MG63 (cell line): ENCODE measurements around the gene UGT1A10. TPM values are rescaled to one million over a fixed set of nuclear protein-coding genes. Genes with fewer than 3 reads are reported as not detected.
A peak's percentile ranks its signal among the peaks of the same experiment; 100 is the strongest.
"Not testable (repeated sequence)": the region's sequence is repeated elsewhere in the genome, so short reads cannot be mapped to it uniquely, and the experiment has no call there.

ENCODE experiments used
- DNase-seq: peaks from one replicate; pipeline ENCODE4 v3.0.0-alpha.2; 2020
- H3K27me3 ChIP-seq: fragments of 250-450 bp; sonication (Bioruptor Pico); 2 replicates; pipeline ENCODE4 v1.5.1; 2020; ENCODE audit warnings: mild to moderate bottlenecking, moderate library complexity
- H3K36me3 ChIP-seq: fragments of 250-450 bp; sonication (Bioruptor Pico); 2 replicates; pipeline ENCODE4 v1.5.1; 2020; ENCODE audit warnings: mild to moderate bottlenecking, moderate library complexity
- H3K4me3 ChIP-seq: fragments of 250-450 bp; sonication (Bioruptor Pico); 2 replicates; pipeline ENCODE4 v1.5.1; 2020; ENCODE audit warnings: mild to moderate bottlenecking, moderate library complexity
- H3K9me3 ChIP-seq: fragments of 250-450 bp; sonication (Bioruptor Pico); 2 replicates; pipeline ENCODE4 v1.5.1; 2020; ENCODE audit warnings: mild to moderate bottlenecking, moderate library complexity
- total RNA-seq: library from RNA; depleted of rRNA; stranded (reverse); fragments of >200 nt; shearing (Covaris generic); gene quantifications from 2 replicates; pipeline ENCODE4 v1.2.3, GENCODE V29; 2014; ENCODE audit warnings: low replicate concordance; rRNA removed

The UGT1A10 gene
- total RNA-seq, result 0.27 and 0.33 TPM in 2 replicates

- not testable (repeated sequence) for H3K4me3 ChIP-seq, H3K27me3 ChIP-seq, H3K9me3 ChIP-seq, H3K36me3 ChIP-seq
- DNase-seq, result peak; percentile 13
Observed at GRCh38 chr2:233636306-233636705, at the start of gene UGT1A10. Gene UGT1A10, plus strand, starts transcription at chr2:233636448. Its CDS starts 75 bp downstream, at chr2:233636523.

- DNase-seq, result no peak
- Histone ChIP-seq H3K9me3 (no peaks in the 10 kb centered on the region), H3K36me3 (no peaks in the 10 kb centered on the region), H3K27me3 (no peaks in the 10 kb centered on the region), H3K4me3 (no peak overlapping the region)
Observed at GRCh38 chr2:233588400-233588799, 47.8 kb upstream of the UGT1A10 start.

- not testable (repeated sequence) for H3K9me3 ChIP-seq, H3K27me3 ChIP-seq, H3K4me3 ChIP-seq, DNase-seq, H3K36me3 ChIP-seq
Observed at GRCh38 chr2:233592706-233593105, 43.5 kb upstream of the UGT1A10 start.

GRCh38 chr2:233593201-233593600, 43.0 kb upstream of the UGT1A10 start:
- no peaks in the 10 kb centered on the region for H3K9me3 ChIP-seq
- H3K4me3 ChIP-seq, result no peak overlapping the region
- no peak for DNase-seq
- no peaks in the 10 kb centered on the region for H3K36me3 ChIP-seq
- H3K27me3 ChIP-seq, result no peaks in the 10 kb centered on the region

- no peaks in the 10 kb centered on the region for H3K9me3 ChIP-seq
Observed at GRCh38 chr2:233597522-233597921, 38.7 kb upstream of the UGT1A10 start.

GRCh38 chr2:233598952-233599351, 37.3 kb upstream of the UGT1A10 start:
- no peaks in the 10 kb centered on the region for H3K36me3 ChIP-seq
- no peaks in the 10 kb centered on the region for H3K27me3 ChIP-seq
- no peaks in the 10 kb centered on the region for H3K9me3 ChIP-seq
- DNase-seq, result no peak
- no peak overlapping the region for H3K4me3 ChIP-seq

More at GRCh38 chr2:233597522-233597921, 38.7 kb upstream of the UGT1A10 start:
- Histone ChIP-seq H3K4me3 (no peak overlapping the region), H3K27me3 (no peaks in the 10 kb centered on the region), H3K36me3 (no peaks in the 10 kb centered on the region)
- no peak for DNase-seq

- Histone ChIP-seq H3K9me3 (no peaks in the 10 kb centered on the region), H3K36me3 (no peaks in the 10 kb centered on the region), H3K4me3 (no peak overlapping the region), H3K27me3 (no peaks in the 10 kb centered on the region)
- no peak for DNase-seq
Observed at GRCh38 chr2:233600386-233600785, 35.9 kb upstream of the UGT1A10 start.

GRCh38 chr2:233602076-233602475, 34.2 kb upstream of the UGT1A10 start:
- H3K27me3 ChIP-seq, result no peaks in the 10 kb centered on the region
- no peak for DNase-seq
- H3K36me3 ChIP-seq, result no peaks in the 10 kb centered on the region
- H3K9me3 ChIP-seq, result no peaks in the 10 kb centered on the region
- H3K4me3 ChIP-seq, result no peak overlapping the region

- Histone ChIP-seq H3K4me3 (no peak overlapping the region), H3K36me3 (no peaks in the 10 kb centered on the region), H3K9me3 (no peaks in the 10 kb centered on the region), H3K27me3 (no peaks in the 10 kb centered on the region)
- no peak for DNase-seq
Observed at GRCh38 chr2:233603520-233603919, 32.7 kb upstream of the UGT1A10 start.

GRCh38 chr2:233604826-233605225, 31.4 kb upstream of the UGT1A10 start:
- no peaks in the 10 kb centered on the region for H3K27me3 ChIP-seq

GRCh38 chr2:233605680-233606079, 30.6 kb upstream of the UGT1A10 start:
- H3K27me3 ChIP-seq, result no peaks in the 10 kb centered on the region
- H3K4me3 ChIP-seq, result no peak overlapping the region
- H3K9me3 ChIP-seq, result peaks cover 2% of the 10 kb centered on the region; the same call in 1 of the 2 replicates
- no peaks in the 10 kb centered on the region for H3K36me3 ChIP-seq
- DNase-seq, result no peak

More at GRCh38 chr2:233604826-233605225, 31.4 kb upstream of the UGT1A10 start:
- Histone ChIP-seq H3K4me3 (no peak overlapping the region), H3K9me3 (no peaks in the 10 kb centered on the region), H3K36me3 (no peaks in the 10 kb centered on the region)
- DNase-seq, result no peak

- Histone ChIP-seq H3K36me3 (no peaks in the 10 kb centered on the region), H3K27me3 (no peaks in the 10 kb centered on the region), H3K4me3 (no peak overlapping the region), H3K9me3 (peaks cover 12% of the 10 kb centered on the region)
- no peak for DNase-seq
Observed at GRCh38 chr2:233611284-233611683, 25.0 kb upstream of the UGT1A10 start.

GRCh38 chr2:233617476-233617875, 18.8 kb upstream of the UGT1A10 start, which contains the start of gene UGT1A8:
Gene UGT1A8, plus strand, starts transcription at chr2:233617633. Its CDS starts 75 bp downstream, at chr2:233617708.
- peak; percentile 28 for DNase-seq
- H3K27me3 ChIP-seq, H3K36me3 ChIP-seq, H3K4me3 ChIP-seq: not testable (repeated sequence)
- H3K9me3 ChIP-seq, result peaks cover 12% of the 10 kb centered on the region

GRCh38 chr2:233620204-233620603, 16.0 kb upstream of the UGT1A10 start:
- Histone ChIP-seq H3K36me3 (no peaks in the 10 kb centered on the region), H3K4me3 (no peak overlapping the region), H3K9me3 (0 out of 2 replicates have a peak, but pooled peaks cover 2% of the 10 kb centered on the region), H3K27me3 (peaks cover 2% of the 10 kb centered on the region; the same call in 1 of the 2 replicates)
- DNase-seq, result no peak

- not testable (repeated sequence) for H3K27me3 ChIP-seq, H3K4me3 ChIP-seq, DNase-seq, H3K36me3 ChIP-seq, H3K9me3 ChIP-seq
Observed at GRCh38 chr2:233621863-233622262, 14.4 kb upstream of the UGT1A10 start.

- Histone ChIP-seq H3K4me3 (no peak overlapping the region), H3K36me3 (no peaks in the 10 kb centered on the region), H3K9me3 (peaks cover 7% of the 10 kb centered on the region), H3K27me3 (no peaks in the 10 kb centered on the region)
- no peak for DNase-seq
Observed at GRCh38 chr2:233627331-233628025, 8.8 kb upstream of the UGT1A10 start.

GRCh38 chr2:233638836-233639235, 2.6 kb downstream of the UGT1A10 start:
- DNase-seq, result no peak
- H3K36me3 ChIP-seq, result no peaks in the 10 kb centered on the region
- no peak overlapping the region for H3K4me3 ChIP-seq
- no peaks in the 10 kb centered on the region; the same call in 1 of the 2 replicates for H3K27me3 ChIP-seq
- peaks cover 6% of the 10 kb centered on the region; the same call in 1 of the 2 replicates for H3K9me3 ChIP-seq

GRCh38 chr2:233639860-233640259, 3.6 kb downstream of the UGT1A10 start:
- H3K27me3 ChIP-seq, result no peaks in the 10 kb centered on the region; the same call in 1 of the 2 replicates
- no peak overlapping the region for H3K4me3 ChIP-seq
- no peaks in the 10 kb centered on the region for H3K36me3 ChIP-seq
- DNase-seq, result no peak
- peaks cover 6% of the 10 kb centered on the region; the same call in 1 of the 2 replicates for H3K9me3 ChIP-seq
